ENCODE data around the gene KHDC4.
A peak's percentile ranks its signal among the peaks of the same experiment; 100 is the strongest.

KHDC4 gene

DNA sequence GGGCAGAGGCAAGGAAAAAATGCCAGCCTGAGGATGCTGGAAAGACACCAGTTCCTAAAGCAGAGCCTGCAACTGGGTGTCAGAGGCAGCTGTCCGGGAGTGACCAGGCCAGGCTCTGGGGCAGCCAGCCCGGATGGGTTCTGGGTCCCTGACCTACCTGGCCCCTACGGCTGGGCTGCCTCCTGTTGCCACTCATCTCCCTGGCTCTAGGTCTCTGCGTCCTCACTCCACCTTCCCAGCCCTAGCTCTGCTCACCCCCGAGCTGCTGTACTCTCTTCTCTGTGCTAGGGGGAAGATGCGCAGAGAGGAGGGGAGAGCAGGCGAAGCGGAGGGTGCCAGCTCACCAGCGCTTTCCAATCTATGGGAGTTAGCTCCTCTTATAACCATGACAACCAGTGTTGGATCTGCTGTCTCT is 35.2 kb upstream of the KHDC4 start:
- DNase-seq (ENCODE audit: low read depth): no peak

DNA sequence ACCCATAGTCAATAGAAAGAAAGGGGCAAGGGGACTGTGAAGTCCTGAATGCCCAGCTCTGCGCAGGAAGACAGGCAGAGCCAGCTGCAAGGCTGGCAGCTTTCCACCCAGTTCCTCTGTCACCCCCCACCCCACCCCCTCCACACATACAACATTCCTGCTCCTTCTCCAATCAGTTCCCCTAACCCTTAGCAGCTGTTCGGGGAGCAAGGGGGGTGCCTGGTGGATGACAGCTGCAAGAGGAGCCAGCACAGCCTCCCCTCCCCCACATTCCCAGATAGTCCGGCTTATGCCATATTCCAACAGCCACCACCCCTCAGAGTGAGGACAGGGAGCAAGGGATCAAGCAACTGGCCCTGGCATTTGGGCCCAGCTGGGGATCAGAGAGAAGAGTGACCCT is 34.5 kb upstream of the KHDC4 start:
- no peak for DNase-seq (ENCODE audit: low read depth)

DNA sequence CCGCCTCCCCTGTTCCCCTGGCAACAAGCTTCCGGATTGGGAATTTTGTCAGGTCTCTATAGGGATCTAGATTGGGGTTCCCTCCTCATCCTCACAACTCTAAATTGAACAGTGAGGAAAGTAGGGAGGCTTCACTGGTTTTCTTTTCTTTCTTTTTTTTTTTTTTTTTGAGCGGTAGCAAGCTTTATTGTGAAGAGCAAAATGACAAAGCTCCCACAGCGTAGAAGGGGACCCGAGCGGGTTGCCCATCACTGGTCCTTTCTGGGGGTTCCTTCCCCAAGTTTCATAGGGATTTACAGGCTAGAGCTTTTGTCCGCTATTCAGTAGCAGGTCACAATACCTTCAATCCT is 33.8 kb upstream of the KHDC4 start:
- no peak for DNase-seq (ENCODE audit: low read depth)

DNA sequence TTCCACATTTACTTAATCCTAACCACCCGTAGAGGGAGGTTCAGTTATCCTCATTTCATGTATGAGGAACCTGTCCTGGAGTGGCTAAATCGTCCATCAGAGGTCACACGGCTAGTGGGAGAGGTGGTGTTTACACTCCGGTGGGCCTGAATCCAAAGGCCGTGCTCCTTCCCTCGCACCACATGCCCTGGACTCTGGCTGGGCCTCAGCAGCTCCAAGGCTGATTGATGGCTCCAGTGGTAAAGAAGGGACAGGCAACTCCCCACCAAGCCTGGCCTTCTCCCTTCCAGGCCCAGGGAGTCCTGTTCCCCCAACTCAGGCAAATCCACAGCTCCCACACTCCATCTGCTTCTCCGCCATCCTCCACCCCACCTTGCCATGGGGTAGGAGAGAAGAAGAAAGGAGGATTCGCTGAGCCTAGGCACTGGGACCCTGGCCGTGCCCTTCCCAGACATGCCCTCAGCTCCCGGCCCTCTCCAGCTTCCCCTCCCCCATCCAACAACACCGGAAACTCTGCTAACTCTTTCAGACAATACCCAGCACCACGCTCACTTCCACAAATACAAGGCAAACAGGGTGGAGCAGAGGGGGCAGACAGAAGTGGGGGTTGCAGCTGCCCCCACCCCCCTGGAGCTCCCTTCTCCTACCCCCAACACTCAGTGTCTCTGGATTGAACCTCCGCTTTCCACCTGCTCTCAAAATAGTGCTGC is 33.3 kb upstream of the KHDC4 start:
- no peak for DNase-seq (ENCODE audit: low read depth)

DNA sequence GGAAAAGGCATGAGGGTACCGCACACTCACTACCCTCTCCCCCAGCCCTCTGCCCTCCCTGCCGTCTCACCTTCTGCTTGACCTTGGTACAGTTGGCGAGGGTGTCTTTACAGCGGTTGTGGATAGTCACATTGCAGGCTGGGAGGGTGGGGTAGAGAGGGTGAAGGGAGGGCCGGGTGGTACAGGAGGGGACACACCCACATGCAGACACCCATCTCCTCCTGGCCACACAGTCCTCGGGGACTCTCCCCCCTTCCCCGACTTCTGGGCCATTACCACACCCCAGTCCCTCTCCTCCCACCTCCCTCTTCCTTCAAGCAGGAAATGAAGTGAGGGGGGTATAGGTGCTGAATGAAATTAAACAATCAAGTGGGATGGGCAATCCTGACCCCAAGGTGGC is 32.5 kb upstream of the KHDC4 start:
- no peak for DNase-seq (ENCODE audit: low read depth)

DNA sequence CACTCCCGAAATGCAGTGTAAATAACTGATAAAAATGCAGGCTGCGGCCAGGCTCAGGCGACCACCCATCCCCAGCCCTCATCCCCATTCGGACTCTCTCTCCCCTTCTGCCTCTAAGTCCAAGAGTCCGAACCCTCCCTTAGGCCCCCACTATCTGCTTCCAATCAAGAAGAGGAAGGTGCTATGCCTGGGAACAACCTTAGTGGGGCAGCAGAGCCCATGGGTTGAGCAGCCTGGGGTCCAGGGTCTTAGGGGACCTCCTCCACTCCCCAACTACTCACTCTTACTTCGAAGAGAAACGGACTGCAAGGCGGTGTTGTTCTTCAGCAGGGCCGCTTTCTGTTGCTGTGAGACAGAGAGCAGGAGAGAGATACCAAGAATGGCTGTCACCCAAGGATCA is 31.9 kb upstream of the KHDC4 start:
- no peak for DNase-seq (ENCODE audit: low read depth)

DNA sequence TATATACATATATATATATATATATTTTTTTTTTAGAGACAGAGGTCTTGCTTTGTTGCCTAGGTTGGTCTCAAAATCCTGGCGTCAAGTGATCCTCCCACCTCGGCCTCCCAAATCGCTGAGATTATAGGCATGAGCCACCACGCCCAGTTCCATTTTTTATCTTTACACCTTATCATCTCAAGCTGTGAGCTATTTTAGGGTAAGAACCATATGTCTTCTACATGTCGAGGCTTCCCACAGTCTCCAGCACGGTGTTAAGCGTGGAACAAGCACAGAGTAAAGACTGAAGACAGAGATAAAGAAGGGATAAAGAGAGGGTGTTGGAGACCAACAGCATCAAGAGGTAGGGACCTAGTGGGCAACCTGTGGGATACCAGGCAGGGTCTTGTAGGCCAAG is 30.0 kb upstream of the KHDC4 start:
- no peak for DNase-seq (ENCODE audit: low read depth)

DNA sequence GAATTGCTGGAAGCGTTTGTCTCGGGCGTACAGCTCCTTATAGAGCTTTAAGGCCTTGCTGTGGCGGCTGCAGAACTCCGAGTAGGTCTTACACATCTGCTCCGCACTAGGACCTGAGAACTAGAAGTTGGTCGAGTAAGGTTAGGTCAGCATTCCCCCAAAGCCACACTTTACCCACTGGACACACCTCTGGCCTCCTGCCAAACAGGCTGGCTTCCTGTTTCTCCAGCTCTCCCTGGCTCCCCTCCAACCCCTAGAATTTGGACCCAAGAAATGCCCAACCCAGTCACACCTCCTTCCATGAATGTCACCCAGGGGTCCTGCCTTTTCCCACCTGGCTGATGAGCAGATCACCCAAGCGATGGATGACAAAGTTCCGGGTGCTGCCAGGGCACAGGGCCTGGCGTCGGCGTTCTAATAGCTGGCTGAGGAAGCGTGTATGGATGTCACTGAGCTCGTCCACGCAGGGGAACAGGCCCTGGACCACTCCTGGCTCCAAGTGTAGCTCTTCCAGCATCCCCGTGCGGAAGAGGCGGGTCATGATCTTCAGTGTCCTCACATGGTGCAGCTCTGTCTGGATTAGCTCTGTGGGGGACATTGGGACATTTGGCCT is 28.5 kb upstream of the KHDC4 start:
- no peak for DNase-seq (ENCODE audit: low read depth)

DNA sequence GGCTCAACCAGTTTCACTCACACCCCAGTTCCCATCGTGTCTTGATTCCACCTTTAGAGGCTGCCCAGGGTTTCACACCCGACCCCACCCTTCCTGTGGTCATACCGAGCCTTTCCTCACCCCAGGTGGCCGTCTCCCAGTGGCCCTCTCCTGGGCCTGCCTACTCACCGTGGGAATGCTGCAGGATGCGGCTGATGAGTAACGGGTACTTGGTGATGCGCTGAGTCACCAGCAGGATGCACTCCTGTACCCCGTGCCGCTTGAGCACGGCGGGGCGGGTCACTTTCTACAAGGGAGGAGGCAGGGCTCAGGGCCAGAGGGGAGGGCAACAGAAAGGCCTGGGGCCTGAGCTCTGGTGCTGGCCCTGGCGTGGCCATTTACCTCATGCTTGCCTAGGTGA is 27.7 kb upstream of the KHDC4 start:
- DNase-seq (ENCODE audit: low read depth): peak; percentile 81

DNA sequence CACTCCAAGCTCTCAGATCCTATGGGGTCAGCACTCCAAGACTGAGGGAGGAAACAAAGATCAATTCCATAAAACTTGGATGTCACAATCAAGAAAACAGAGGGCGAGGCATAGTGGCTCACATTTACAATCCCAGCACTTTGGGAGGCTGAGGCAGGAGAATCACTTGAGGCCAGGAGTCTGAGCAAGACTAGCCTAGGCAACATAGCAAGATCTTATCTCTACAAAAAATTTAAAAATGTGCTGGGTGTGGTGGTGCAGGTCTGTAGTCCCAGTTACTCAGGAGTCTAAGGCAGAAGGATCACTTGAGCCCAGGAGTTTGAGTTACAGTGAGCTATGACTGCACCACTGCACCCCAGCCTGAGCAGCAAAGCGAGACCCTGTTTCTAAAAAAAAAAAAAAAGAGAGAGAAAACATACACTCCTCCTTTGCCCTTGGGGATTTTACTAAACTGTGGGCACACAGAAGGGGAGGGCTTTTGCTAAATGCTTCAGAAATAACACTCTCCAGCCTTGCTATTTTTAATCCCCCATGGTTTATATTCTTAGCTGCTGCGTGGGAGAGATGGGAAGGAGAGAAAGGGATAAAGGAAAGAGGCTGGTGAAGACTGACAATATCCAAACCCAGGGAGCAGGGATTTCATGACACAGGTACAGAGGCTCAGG is 26.0 kb upstream of the KHDC4 start:
- DNase-seq (ENCODE audit: low read depth): no peak

DNA sequence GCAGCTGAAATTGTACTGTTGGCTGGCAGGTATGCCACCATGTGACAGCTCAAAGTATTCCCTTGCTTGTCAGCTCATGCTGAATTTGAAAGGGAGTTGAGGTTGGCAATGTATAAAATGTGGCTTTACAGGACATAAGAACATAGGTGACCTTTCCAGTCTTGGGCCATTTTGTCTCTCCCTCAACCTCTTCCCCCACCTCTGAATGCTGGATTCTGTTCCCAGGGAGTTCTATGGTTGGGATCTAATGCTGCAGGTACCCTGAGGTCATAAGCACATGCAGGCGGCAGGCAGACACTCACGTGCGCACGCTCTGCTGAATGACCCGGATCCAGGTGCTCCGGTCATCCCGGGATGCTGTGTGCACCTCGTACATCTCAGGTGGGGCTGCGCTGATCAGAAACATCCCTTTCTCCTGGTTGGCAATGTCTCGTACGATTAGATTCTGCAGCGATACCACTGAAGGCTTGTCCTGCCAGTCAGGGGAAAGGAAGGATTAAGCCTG is 23.2 kb upstream of the KHDC4 start:
- no peak for DNase-seq (ENCODE audit: low read depth)

DNA sequence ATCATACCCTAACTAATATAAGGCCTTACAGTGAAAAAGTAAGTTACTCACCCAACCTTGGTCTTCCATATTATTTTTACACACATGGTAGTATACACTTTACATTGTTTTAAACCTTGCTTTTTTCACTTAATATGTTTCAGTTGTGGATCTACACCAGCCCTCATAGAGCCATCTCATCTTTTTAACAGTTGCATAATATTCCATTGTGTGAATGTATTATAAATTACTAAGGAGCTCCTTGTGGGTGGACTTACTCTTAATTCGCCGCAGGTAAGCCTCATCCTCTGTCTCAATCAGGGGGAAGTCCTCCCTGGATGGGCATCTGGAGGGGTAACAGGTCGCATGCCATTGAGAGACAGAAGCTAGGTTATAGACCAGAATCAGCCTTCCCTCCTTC is 20.4 kb upstream of the KHDC4 start:
- no peak for DNase-seq (ENCODE audit: low read depth)

DNA sequence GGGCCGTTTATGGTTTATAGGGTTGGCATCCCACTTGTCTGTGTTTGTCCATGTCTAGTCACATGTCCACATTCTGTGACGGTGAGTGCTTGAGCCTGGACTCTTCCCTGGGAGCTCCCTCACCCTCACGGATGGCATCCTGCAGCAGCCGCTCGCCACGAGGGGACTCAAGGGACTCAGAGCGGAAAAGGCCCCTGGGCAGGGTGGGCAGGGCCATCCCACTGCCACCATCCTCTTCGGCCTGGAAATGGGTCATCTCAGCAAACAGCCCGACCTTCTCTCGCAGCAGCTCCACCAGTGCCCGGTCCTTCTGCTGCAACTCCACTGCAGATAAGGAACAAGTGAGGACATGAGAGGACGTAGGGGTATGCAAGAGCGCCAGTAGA is 18.3 kb upstream of the KHDC4 start:
- DNase-seq (ENCODE audit: low read depth): no peak

DNA sequence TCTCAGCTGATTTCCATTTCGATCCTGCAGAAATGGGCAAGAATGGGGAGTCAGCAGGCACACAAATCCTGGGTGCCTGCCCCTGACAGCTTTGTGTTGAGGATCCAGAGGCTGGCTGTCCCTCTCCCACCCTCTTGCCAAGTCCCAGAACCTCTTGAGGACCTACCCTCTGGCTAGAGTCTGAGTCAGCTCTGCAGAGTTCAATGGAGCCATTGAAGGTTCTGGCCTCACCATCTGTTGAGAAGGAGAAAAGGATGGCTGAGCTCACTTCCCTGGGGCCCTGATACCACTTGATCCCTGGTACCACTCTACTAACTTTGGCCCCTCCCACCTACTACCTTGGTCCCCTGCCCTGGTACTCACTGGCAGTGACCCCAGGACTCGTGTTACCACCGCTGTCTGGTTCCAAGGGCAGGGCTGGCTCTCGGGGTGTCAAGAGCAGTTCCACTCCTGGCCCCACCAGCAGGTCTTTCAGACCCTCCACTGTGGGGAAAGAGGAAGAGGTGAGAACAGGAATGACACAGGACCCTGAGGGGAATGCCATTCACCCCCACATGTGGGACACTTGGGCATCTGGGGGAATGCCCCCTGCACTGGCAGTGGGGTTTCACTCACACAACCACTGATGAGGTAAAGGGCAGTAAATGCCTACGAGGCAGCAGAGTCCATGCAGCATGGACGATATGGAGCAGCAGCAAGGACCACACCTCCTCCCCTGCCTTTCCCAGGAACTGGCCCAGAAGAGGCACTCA is 17.7 kb upstream of the KHDC4 start:
- no peak for DNase-seq (ENCODE audit: low read depth)

DNA sequence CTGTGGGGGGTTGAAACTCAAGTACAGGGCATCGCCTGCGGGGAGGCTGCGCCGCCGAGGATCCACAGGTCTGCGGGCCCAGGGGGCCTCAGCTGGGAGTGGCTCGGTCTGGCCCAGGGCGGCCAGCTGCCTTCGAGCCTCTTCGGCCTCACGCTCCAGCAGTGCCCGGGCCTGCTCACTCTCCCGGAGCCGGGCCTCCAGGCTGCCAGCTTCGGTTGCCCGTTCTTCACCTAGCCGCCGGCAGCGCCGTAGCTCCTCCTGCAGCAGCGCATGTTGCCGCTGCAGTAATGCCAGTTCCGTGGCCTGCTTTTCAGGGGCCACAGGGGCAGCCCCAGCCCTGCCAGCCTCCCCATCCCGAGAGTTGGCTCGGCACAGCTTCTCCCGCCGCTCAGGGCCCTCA is 16.6 kb upstream of the KHDC4 start:
- DNase-seq (ENCODE audit: low read depth): no peak

DNA sequence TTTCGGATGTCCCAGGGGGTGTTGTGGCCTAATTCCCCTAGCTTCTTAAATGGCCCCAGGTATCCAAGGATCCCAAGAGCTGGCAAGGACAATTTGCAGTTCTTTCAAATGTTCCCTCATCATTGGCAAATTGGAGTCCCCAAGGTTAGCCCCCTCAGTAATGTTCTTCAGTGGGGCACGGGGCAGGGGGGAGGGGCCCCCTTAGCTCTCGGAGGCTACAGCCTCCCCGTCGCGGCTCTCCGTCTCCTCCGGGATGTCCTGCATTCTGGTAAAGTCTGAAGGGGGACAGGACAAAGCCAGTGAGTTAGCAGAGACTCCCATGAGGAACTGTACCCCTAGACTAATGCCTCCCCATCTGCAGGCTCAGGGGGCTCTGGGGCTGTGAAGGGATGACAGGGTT is 13.5 kb upstream of the KHDC4 start:
- DNase-seq (ENCODE audit: low read depth): no peak

DNA sequence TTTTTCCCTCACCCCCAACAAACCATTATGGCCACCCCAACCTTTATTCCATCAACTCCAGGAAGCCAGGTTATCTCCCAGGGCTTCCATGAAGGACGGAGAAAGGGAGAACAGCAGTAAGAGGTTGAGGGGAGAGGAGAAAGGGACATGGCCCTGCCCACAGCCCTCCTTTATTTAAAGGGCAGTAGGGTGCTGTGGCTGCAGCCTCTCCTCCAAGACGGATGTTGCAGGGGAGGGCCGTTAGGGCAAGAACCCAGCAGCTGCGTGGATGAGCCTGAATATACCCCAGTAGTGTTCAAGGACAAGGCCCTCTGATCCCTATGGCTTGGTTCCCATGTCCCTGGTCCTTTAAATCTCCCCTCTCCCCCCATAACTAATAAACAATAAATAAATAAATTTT is 13.1 kb upstream of the KHDC4 start:
- no peak for DNase-seq (ENCODE audit: low read depth)

DNA sequence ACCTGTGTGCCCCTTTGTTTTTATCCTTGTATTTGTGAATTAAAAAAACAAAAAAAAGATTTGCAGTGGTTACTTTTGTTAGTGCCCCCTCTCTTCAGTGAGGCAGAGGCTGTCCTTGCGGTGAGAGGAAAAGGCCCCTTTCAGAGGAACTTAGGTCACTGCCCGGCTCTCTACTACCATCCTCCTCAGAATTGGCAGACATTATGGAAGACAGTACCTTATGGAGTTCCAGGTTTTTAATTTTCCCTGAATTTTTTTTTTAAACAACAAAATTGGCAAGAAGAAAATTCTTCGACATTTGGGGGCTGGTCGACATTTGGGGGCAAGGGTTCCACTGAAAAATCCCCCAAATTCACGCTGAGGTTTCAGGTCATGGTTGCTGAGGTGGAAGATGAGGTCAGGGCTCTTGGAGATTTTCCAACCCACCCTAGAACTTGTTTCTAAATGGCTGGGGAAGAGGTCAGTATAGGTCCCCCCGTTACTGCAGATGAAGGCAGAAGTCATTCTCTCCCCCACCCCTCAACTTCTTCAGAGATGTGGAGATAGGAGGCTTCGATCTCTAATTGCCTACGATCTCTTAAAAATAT is 12.5 kb upstream of the KHDC4 start:
- no peak for DNase-seq (ENCODE audit: low read depth)

DNA sequence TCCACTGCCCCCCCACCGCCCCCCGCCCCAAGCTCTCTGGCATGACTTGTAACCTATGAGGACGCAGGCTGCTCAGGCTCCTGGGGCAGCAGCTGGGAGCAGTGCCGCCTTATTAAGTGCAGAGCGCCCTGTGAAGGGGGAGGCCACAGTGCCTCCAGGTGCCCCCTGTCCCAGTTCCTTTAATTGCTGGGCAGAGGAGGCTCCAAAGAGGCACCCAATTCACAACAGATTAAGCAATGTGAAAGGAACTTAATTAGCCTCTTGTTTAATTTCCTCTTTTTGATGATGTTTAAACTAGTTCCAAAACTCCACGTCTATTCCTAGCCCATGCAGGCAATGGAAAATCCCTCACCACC is 10.2 kb upstream of the KHDC4 start:
- DNase-seq (ENCODE audit: low read depth): no peak

DNA sequence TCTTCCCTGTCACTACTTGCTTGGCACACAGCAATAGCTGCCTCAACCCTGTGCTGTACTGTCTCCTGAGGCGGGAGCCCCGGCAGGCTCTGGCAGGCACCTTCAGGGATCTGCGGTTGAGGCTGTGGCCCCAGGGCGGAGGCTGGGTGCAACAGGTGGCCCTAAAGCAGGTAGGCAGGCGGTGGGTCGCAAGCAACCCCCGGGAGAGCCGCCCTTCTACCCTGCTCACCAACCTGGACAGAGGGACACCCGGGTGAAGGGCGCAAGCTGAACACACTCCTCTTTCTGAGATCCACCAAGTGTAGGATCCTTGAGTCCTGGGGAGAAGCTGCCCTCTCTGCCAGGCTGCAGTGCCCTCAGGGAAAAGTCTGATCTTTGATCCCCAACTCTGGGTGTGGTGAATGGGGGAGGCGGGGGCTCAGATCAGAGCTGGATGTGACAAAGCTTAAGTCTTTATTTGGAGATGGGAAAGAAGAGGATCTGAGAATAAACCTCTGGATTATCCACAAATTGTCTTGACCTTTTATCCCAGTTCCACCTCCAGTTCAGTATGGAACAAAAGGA is 8.4 kb upstream of the KHDC4 start:
- DNase-seq (ENCODE audit: low read depth): no peak

DNA sequence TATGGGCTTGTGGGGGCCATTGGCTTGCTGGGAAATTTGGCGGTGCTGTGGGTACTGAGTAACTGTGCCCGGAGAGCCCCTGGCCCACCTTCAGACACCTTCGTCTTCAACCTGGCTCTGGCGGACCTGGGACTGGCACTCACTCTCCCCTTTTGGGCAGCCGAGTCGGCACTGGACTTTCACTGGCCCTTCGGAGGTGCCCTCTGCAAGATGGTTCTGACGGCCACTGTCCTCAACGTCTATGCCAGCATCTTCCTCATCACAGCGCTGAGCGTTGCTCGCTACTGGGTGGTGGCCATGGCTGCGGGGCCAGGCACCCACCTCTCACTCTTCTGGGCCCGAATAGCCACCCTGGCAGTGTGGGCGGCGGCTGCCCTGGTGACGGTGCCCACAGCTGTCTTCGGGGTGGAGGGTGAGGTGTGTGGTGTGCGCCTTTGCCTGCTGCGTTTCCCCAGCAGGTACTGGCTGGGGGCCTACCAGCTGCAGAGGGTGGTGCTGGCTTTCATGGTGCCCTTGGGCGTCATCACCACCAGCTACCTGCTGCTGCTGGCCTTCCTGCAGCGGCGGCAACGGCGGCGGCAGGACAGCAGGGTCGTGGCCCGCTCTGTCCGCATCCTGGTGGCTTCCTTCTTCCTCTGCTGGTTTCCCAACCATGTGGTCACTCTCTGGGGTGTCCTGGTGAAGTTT is 7.8 kb upstream of the KHDC4 start:
- DNase-seq (ENCODE audit: low read depth): no peak
